ENCODE results near the gene FIS1.

DNA sequence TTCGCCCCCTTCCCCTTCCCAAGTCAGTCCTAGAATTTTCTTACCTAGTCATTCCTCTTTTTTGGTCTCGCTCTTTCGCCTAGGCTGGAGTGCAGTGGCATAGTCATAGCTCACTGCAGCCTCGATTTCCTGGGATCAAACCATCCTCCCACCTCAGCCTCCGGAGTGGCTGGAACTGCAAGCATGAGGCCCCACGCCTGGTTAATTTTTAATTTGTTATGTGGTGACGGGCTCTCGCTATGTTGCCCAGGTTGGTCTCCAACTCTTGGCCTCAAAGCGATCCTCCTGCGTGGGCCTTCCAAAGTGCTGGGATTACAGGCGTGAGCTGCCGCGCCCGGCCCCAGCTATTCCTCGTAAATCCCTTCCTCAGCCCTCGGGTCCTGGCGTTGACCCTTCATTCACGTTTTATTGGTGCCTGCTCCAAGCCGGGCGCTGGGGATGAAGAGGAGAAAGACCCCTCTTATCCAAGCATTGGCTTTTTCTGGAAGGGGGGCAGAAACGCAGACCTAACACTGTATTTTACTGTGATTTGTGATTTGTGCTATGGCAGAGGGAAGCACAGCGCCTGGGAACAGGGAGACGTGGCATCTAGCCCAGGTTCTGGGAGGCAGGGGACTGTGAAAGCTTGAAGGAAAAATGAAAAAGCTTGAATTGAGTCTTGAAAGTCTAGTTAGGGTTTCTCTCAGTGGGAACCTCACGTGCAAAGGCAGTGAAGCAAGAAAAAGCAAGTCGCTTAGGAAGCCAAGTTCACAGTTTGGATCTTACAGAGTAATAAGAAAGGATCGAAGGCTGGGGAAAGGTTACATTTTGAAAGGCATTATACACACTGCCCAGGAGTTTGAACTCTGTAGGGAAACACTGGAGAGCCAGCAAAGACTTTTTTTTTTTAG is 26.4 kb downstream of the FIS1 start:
- TF ChIP-seq, protein P1, sequence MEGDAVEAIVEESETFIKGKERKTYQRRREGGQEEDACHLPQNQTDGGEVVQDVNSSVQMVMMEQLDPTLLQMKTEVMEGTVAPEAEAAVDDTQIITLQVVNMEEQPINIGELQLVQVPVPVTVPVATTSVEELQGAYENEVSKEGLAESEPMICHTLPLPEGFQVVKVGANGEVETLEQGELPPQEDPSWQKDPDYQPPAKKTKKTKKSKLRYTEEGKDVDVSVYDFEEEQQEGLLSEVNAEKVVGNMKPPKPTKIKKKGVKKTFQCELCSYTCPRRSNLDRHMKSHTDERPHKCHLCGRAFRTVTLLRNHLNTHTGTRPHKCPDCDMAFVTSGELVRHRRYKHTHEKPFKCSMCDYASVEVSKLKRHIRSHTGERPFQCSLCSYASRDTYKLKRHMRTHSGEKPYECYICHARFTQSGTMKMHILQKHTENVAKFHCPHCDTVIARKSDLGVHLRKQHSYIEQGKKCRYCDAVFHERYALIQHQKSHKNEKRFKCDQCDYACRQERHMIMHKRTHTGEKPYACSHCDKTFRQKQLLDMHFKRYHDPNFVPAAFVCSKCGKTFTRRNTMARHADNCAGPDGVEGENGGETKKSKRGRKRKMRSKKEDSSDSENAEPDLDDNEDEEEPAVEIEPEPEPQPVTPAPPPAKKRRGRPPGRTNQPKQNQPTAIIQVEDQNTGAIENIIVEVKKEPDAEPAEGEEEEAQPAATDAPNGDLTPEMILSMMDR (IDR thresholded peaks at IDR 0.05), result no peak
- peak in 1 of 2 donors; percentile 10 for TF ChIP-seq POLR2A (IDR thresholded peaks at IDR 0.05)
